CD4-positive, alpha-beta T cell treated with Interferon alpha-2 for 1 hour (primary cell): ENCODE data around the gene SH3YL1.

Source experiments
- DNase-seq, 2 donors: peaks; one replicate each; pipeline ENCODE4 v3.0.0-alpha.2; 2020 to 2022

The SH3YL1 gene, protein sequence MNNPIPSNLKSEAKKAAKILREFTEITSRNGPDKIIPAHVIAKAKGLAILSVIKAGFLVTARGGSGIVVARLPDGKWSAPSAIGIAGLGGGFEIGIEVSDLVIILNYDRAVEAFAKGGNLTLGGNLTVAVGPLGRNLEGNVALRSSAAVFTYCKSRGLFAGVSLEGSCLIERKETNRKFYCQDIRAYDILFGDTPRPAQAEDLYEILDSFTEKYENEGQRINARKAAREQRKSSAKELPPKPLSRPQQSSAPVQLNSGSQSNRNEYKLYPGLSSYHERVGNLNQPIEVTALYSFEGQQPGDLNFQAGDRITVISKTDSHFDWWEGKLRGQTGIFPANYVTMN

DNA sequence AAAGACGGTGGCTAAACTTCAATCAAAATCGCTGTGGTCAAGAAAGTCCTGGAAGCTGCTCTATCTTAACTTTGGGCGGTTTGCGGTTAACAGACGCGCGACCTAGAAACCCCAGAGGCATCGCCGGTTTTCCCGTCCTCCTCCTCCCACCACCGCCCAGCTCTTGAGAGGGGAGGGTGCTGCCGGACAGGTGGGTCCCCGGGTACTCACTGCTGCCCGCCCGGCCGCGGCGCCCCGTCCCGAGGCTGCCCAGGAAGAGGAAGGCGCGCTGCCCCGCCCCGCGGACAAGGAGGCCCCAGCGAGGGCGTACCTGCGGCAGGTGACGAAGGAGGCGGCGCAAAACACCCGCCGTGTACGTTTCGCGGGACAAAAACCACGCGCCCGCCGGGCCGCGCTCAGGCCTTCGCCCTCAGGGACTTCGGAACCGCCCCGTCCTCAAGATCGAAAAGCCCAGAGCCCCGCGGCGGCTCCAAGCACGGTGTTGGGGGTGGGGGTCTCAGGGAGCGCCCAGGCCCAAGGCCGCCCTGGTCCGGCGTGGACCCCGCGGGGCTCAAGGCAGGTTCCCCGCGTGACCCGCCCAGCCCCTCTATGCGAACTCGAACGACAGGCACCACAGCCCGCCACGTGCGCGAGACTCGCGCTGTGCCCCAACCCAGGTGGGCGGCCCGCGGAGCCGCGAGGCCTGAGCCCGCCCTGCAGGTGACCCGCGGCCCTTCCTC, at the start of gene SH3YL1:
Gene SH3YL1 (minus strand): TSS at position 259 of the 719 bp plus-strand sequence. CDS start 48 bp downstream, at position 211.
- peak; percentile 47 to 72 for DNase-seq

DNA sequence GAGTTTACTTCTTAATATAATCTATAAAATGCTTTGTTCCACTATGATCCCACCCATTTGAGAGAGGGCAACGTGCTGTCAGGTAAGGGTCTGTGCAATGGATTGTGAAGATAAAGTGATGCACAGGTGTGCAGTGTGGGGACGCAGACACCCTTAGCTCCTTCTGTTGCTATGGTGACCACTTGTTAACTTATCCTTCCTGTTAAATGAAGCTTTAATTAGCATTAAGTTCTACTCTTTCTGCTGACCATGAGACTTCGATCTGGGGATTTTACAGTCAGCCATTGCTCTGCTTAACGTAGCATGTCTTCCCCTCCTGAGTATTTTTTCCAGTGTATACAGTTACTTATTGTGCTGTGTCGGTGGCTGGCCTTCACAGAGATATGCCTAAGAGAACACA, 47.2 kb upstream of the SH3YL1 start:
- DNase-seq: no peak

DNA sequence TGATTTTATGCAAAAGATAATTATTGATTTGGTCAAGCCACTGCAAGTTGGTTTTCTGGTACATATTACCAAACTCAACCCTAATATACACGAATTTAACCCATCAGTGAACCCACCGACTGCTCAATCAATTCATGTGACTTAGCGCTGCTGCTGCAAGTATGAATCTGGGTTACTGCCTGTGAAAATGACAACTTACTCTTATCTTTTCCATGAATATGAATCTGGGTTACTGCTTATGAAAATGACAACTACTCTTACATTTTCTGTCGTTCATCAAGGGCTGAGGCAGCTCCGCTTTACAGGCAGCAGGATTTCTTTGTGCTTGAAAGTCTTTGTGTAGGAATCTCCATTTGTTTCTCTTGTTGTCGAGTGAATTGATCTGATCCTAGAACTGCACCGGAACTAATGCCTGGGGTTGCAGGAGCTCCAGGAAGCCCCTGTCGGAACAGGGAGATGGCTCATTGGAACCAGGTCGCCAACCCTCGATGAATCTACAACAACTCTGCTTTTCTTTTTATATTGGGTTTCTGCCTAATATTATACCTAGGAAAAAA, 46.2 kb upstream of the SH3YL1 start:
- no peak for DNase-seq

DNA sequence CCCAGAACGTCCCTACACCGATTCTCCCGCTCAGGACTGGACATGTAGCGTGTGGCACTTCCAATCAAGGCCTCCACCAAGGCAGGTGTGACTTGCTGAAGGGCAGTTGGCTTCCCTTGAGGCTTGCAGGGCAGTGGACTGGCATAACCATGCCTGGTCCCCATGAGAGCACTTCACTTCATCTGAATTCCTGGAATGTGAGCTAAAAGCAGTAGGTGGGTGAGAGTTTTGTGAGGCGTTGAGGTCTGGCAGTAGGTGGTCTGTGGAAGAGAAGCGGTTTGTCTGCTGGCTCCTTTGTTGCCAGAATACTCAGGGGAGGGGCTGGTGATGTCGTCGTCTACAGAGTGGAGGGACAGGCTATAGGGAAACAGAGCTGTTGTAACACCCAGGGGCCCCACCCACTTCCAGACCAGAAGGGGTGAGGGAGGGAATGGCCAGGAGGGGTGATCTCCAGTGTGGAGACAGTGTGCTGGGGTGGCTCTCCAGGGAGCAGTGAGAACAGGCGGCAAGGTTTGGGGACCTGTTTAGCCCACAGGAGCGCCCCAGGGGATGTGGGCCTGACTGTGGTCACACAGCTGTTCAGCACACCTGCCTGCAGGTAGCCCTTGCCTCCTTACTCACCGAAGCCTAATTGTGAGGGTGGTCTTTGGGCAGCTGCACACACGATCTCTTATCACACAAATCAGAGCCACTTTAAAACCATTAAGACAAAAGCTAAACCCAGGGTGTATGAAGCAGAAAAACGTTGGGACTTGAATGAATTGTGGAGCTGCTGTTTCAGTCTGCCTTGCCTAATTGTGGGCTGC, 45.5 kb upstream of the SH3YL1 start:
- no peak for DNase-seq

DNA sequence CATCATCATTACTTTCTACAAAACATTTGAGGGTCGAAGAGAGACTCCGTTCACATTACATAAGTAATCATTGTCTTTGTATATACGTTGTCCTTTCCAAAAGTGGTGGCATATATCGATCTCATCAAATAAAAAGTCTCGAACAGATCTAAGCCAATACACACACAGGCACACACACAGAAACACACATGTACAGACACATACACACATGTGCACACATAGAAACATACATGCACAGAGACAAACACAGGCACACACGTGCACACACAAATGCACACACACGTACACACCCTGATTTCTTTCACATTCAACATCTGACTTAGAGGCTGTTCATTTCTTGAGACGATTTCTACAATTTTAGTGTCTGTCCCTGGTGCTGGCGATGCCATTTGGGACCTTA, 41.5 kb upstream of the SH3YL1 start:
- DNase-seq: no peak

DNA sequence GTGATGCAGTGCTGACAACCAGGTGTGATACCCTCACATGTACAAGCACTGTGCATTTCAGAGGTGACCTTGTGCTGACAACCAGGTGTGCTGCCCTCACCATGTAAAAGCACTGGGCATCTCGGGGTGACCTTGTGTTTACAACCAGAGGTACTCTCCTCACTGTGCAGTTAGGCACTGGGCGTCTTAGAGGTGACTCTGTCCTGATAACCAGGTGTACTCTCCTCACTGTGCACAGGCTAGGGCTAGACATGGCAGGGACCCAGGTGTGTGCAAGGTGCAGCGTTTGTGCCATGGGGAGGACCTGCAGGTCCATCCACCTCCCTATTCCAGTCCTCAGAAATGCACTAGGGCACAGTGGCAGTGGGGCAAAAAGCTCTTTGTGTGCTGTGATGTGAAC, 32.5 kb upstream of the SH3YL1 start:
- DNase-seq: no peak

DNA sequence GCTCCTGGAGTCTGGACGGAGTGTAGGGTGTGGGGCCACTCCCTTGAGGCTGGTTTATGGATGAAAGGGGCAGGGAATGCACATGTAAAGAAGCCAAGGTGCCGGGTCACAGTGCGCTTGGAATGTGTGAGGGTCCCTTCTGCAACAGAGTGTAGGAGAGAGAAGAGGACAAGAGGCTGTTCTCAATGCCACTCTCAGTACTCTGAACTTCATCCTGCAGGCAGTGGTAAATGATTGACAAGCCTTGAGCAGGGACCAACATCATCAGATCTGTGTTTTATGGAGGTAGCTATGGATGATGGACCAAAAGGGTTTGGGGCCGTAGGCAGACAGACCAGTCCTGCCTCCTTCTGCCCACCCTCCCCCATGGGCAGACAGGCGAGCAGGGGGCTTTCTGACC, 31.3 kb upstream of the SH3YL1 start:
- DNase-seq: no peak

DNA sequence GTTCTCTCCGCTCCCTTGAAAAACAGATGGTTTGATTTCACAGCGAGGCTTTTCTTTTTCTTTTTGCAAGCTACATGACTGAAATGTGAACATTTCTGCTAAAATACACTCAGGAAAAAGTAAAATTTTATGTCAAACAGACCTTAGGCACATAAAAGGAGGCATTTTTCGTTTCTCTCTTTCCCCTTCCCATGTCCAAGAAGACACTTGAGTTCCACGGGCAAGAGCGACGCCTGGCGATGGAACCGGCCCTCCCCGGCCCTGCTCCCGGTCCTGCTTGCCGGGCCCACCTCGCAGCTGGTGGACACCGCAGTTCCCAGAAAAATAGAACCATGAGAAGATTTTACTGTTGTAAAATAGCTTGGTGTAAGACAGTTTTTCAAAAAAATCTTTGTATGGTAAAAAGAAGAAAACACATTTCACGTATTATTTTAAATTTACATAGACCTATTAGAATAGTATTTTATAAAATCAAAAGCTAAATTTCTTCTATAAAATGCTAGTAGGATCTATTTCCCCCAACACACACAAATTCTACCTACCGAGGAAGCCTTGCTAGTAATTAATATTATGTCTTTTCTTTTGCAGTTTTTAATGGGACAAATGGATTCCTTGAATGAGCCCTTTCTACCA, 26.4 kb upstream of the SH3YL1 start:
- DNase-seq: peak; percentile 46 to 55

DNA sequence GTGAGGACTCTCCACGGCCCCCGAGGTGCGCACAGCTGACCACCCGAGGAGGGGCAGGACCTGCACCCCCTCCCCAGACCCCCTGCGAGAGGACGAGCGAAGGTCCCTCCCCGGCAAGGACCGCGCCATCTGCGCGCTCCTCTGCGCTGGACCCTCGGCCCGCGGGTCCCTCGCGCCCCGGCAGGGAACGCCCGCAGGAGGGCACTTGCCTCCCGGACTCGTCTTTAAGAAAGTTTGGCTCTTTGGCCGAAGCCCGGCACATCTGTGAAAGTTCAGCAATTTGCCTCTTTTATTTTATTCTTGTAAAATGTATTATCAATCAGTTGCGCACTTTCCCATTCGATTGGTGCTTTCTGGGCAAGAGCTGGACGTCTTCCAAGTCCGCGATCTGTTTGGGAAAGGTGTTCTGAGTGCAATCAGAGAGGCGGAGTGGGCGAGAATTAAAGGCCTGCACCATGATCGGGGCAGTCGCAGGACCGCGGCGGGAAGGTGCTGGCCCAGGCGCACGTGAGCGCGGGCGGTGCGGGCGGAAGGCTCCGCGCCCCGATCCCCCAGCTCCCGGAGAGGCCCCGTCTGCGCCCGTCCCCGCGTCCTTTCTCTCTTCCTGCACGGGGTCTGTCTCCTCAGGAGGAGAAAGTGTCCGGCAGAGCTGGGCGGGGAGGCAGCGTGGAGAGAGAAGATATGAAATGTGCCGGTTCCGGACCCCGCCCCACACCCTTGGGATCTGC, 25.7 kb upstream of the SH3YL1 start:
- no peak for DNase-seq

DNA sequence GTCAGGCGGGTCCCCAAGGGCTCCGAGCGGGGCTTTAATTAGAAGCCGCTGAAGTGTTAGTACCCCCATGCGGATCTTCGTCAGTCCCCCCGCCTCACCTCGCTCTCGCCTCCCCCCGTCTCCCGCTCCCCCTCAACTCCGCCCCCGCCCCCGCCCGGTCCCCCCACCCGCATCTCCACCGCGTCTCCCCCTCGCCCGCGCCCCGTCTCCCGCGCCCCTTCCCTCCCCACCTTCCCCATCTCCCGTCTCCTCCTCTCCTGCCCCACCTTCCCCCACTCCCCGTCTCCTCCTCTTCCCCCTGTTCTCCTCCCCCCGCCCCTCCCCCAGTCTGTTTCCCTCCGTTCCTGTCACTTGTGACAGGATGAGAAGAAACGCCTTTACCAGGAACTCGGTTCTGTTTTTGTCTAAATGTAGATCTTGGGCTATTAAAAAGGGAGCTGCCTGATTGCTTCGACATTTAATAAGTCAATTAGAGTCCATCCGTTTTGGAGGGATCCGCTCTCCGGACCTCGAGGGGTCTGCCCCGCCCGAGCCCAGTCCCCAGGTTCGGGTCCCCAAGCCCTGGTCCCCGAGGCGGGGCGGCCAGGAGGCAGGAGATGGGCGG, 25.0 kb upstream of the SH3YL1 start:
- DNase-seq: no peak

DNA sequence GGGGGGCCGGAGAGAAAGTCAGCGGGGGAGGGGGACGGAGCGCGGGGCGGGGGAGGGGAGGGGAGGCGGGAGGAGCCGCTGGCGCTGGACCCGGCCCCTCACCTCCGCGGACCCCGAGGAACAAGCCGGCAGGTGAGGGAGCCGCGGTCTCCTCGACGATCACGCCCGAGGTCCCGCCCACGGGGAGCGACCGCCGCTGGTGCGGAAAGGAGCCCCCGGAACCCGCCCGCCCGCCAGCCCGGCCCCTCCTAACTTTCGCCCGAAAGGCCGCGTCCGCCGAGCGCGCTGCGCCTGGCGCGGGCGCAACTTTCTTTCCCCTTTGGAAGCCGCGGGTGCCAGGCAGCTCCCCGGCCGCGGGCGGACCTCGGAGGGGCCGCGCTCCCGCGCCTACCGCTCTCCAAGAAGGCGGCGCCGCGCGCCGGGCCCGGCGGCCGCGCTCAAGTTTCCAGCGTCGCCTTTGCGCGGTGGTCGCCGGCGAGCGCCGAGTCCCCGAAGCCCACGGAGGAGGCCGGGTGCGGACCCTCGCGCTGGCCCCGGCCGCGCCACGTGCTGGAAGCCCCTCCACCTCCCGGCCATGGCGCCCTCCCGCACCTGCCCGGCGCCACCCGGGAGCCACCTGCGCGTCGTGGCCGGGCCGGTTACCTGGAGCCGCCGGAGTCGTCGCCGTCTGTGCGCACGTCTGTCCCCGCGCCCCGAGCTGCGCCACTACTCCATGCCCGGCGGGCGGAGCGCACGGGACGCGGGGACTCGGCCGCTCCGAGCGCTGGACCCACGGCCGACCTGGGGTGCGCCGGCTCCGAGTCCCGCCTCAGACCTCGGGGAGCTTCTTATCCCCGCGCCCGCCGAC, 24.3 kb upstream of the SH3YL1 start, which contains the start of gene ALKAL2:
Gene ALKAL2 (minus strand): TSS at position 181 of the 847 bp plus-strand sequence. CDS start 256 bp downstream, outside the sequence.
- no peak for DNase-seq

DNA sequence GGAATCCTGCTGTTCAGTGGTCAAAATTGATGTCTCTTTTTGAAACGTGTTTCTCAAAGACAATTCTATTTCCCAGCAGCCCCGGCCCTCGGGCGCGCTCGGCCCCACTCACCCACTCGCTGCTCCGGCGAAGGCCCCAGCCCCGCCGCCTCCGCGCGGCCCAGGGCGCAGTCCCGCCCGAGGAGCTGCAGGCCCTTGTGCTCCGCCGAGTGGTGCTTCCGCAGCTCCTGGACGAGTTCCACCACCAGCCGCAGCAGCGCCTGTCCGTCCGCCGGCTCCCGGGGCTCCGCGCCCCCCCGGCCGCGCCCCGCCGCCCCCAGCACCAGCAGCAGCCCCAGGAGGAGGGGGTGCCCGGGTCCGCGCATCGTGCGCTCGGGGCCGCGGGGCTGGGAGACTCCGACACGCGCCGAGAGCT, 23.6 kb upstream of the SH3YL1 start:
- DNase-seq: no peak

DNA sequence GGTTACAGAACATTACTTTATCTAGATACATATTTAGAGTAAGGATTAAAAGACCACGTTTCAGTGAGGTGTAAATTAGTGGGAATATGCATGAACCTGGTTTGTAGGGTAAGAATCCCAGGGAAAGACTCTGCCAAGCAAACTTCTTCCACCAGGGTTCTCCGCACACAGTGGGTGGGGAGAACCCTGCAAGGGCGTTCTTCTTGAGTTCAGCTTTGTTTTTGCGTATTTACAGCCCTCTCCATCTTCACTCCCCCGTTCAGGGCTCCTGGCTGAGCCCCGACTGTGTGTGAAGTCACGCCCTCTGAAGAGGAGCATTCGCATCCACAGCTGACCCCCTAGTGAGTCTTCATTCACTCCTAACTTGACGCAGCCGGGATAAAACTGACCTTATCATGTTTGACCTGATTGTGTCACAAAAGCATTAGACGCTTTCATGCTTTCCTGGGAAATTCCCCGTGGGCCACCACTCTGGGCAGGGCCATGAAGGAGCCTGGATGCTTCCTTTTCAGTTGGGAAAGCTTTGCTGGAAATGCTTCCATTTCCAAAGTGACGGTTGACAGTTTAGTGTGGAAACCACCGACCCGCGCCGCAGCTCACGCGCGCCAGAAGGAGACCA, 23.1 kb upstream of the SH3YL1 start:
- DNase-seq: no peak

DNA sequence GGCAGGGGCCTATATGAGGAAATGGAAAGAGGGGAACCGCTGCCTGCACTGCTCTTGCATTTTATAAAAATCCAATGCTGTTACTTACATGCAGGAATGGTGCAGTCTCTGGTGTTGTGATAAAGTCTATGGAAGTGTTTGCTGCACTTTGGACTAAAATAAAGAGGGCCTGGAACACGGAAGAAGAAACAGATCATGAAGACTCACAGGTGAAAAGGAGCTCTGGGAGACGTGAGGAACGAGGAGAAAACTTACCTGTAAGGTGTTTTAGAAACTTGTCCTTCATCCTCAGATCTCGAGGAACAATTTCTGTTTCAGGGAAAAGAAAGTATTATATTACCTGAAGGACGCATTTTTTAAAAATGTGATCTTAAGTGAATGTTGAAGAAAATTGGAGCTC, 22.2 kb upstream of the SH3YL1 start:
- no peak for DNase-seq

DNA sequence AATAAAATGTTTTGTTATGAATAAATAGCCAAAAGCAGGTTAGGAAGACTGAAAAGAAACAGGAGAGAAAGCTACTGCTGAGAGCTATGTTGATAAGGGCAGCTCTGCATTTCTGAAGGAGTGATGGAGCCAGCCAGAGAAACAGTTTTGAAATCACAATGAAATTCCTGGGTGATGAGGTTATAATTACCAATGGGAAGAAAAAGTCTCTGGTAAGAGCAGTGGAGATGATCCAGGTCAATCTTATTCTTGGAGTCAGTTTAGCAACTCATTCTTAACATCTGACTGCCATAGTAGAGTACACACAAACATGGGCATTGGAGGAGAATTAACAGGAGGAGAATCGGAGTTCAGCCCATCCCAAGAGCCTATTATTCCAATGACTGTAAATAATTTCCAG, 21.7 kb upstream of the SH3YL1 start:
- DNase-seq: no peak

DNA sequence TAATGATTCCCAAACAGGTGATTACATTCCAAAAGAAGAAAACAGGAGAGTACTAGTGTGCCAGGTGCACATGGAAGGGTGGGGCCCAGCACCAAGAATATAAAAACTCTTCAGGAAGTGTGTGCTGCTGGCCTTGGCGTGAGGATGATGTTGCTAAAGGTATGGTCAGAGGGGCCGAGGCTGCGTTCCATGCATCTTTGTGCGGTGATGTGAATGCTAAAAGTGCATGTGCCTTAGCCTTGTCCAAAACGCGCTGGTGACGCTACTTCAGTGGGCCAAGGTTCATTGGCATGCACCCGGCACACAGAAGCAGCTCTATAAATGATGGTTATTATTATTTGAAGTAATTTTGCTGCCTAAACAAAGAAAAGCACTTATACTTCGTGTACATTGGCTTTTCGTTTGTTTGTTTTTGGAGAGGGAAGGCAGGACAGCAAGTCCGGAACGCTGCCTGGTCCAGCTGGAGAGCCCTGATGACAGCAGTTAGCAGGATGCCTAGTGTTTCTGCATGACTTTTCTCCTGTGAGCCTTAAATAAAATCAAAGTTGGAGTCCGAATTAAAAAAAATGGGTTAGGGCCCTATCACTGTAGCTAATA, 21.2 kb upstream of the SH3YL1 start:
- no peak for DNase-seq

DNA sequence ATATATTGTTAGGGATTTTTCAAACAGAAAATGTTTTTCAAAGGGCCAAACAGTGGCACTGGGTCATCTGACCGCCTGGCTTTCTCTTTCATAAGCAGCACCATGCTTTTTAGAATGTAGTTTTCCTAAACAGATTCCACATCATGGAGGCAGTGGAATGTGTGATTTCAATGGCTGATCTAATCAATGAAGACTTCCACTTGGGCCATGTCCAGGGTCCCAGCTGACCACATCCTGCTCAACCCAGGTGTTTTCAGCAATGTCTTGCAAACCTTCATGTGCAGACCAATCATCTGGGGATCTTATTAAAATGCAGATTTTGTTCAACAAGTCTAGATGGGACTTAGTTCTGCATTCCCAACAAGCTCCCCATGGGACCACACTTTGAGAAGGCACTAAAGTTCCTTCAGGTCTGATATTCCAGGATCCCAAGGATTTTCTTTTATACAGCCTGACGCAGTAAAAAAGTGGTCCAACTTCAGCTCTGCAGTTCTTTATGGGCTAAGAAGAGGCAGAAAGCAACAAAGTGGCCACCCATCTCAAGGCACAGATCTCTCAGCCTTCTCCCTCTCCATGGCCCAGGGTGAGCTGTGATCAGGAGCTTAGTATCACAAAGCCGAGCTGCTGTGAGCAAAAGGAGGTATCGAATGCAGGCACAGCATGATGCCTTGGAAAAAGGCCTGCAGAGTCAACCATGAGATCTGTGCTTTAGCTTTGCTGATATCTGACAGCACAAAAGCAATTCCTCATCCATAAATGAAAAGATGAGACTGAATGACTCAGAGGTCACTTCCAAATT, 20.4 kb upstream of the SH3YL1 start:
- no peak for DNase-seq

DNA sequence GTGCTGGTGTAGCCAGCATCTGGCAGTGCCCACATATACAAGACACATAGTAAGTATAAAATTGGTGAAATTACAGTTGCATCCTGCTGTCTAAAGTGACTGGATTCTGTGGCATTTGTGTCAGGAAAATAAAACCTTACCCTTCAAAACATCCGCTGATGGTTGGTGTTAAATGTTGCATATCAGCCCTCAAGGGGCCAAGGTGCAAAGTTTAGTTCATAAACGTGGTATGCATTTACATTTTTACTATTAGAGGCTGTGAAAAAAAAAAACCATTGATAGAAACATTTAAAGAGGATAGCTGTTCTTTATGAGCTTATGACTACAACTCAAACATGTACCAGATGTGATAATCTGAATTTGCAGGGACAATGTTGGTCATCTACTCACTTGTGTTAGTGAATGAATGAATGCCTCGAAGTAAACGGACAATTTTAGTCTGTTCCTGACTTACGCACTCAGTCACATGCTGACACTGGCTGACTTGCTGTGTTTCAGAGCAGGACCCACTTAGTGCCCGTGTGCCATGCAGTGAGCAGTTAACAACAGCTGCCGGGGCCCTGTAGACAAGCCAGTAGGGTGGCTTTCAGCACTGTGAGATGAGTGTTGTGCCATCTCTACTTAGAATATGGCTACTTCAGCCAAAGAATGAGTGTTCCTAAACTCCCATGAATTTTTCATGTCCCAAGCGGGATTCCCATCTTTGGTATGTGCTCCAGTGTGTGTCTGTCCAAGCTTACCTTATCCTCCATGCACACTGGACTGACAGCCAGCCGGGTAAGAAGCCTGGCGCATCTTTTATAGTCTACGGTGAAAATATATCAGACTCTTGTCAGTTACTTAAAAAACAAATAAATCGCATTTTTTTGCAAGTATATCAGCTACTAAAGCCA, 18.8 kb upstream of the SH3YL1 start:
- no peak for DNase-seq
